Activated naive CD4-positive, alpha-beta T cell treated with anti-CD3 and anti-CD28 coated beads for 36 hours (primary cell): Measurements from ENCODE around the gene KIF6. TPM values are rescaled to one million over a fixed set of nuclear protein-coding genes. Genes with fewer than 3 reads are reported as not detected.

Experiments
- CTCF ChIA-PET: fragments of 350-600 bp; sonication (Branson Sonifier 250); formaldehyde crosslinking; loops from one replicate; lab custom pipeline; 2021; ENCODE audit warnings: antibody characterized with exemption; lab: Charles Lee
- DNase-seq: peaks from one replicate; pipeline ENCODE4 v3.0.0-alpha.2; 2020
- H3K27ac Mint-ChIP-seq: one replicate; pipeline ENCODE4 v1.8.0; 2021; ENCODE audit warnings: mild to moderate bottlenecking, mixed read lengths
- H3K27me3 Mint-ChIP-seq: one replicate; pipeline ENCODE4 v1.8.0; 2021; ENCODE audit warnings: low read depth, mixed read lengths
- H3K36me3 Mint-ChIP-seq: one replicate; pipeline ENCODE4 v1.8.0; 2021; ENCODE audit warnings: low read depth, mixed read lengths
- H3K4me1 Mint-ChIP-seq: one replicate; pipeline ENCODE4 v1.8.0; 2021; ENCODE audit warnings: low read depth, mixed read lengths
- H3K4me3 Mint-ChIP-seq: one replicate; pipeline ENCODE4 v1.8.0; 2021; ENCODE audit warnings: mild to moderate bottlenecking, moderate library complexity, mixed read lengths
- H3K9me3 Mint-ChIP-seq: one replicate; pipeline ENCODE4 v1.8.0; 2021; ENCODE audit warnings: mixed read lengths
- intact Hi-C: fragments of 100-400 bp; cut with micrococcal nuclease; formaldehyde crosslinking; loops from one replicate; pipeline ENCODE4 v1.15.1; 2023
- total RNA-seq, 2 experiments: library from RNA; stranded (reverse); gene quantifications; one replicate each; pipeline ENCODE4 v1.2.3, GENCODE V29; 2021

The KIF6 gene
- total RNA-seq, 2 experiments from 2014 or later: 0.10 to 0.30 TPM

DNA sequence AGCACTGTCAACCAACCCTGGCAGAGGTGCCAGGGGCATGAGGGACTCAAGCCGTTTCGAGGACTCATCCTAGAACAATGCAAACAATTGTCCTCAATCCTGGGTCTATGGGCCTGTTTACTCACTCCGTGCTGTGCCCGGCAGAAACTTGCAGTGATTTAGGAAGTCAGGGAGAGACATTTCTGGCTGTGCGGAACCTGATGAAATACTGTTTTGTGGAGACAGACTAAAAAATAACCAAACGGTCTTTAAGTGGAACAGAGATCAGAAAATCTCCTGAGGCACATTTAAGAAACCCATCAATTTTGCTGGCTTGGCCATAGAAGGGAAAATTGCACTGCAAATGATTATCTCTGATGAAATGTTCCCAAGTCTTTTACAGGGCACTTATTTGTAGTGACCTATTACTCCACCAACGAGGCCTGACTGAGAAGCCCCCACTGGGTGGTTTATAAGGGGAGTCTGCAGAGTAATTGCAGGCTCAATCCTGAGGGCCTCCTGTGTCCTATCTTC, 322.9 kb downstream of the KIF6 start:
- Mint-ChIP-seq H3K4me3 (no peak overlapping the region), H3K36me3 (no peaks in the 10 kb centered on the region), H3K27me3 (no peaks in the 10 kb centered on the region), H3K27ac (no peak overlapping the region), H3K4me1 (no peaks in the 10 kb centered on the region), H3K9me3 (no peaks in the 10 kb centered on the region)
- intact Hi-C loops: no loop called here
- no peak for DNase-seq
- CTCF ChIA-PET: no interaction called here

DNA sequence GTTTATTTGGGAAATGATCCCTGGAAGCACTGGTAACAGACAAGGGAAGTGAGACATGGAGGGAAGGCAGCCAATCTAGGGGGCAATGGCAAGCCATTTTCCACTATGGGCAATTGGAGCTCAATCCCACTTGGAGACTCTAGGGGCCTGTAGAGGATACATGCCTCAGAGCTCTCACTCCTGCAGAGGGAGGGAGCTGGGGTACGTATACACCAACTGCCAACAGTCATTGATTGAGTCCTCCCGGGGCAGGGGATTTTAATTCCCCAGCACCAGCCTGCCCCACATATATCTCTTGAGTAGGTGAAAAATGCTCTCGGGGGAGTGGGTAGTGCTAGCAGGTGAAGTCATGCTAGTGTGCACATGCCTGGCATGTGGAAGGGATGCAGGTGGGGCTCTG, 323.8 kb downstream of the KIF6 start:
- Mint-ChIP-seq H3K27ac (no peak overlapping the region), H3K9me3 (no peaks in the 10 kb centered on the region), H3K4me3 (no peak overlapping the region), H3K27me3 (no peaks in the 10 kb centered on the region), H3K36me3 (no peaks in the 10 kb centered on the region), H3K4me1 (no peaks in the 10 kb centered on the region)
- CTCF ChIA-PET: no interaction called here
- intact Hi-C loops: no loop called here
- no peak for DNase-seq

GRCh38 chr6:39400026-39400425, 325.2 kb downstream of the KIF6 start:
- H3K4me3 Mint-ChIP-seq: no peak overlapping the region

GRCh38 chr6:39396854-39397253, 328.4 kb downstream of the KIF6 start:
- intact Hi-C loops: no loop called here
- CTCF ChIA-PET: no interaction called here
- H3K27me3 Mint-ChIP-seq: no peaks in the 10 kb centered on the region
- no peaks in the 10 kb centered on the region for H3K4me1 Mint-ChIP-seq
- no peak overlapping the region for H3K27ac Mint-ChIP-seq
- no peaks in the 10 kb centered on the region for H3K36me3 Mint-ChIP-seq
- H3K4me3 Mint-ChIP-seq: no peak overlapping the region
- no peak for DNase-seq
- H3K9me3 Mint-ChIP-seq: no peaks in the 10 kb centered on the region

More at GRCh38 chr6:39400026-39400425, 325.2 kb downstream of the KIF6 start:
- no peaks in the 10 kb centered on the region for H3K27me3 Mint-ChIP-seq
- H3K27ac Mint-ChIP-seq: no peak overlapping the region
- no peaks in the 10 kb centered on the region for H3K9me3 Mint-ChIP-seq
- CTCF ChIA-PET: no interaction called here
- DNase-seq: no peak
- intact Hi-C loops: no loop called here
- no peaks in the 10 kb centered on the region for H3K4me1 Mint-ChIP-seq
- no peaks in the 10 kb centered on the region for H3K36me3 Mint-ChIP-seq

DNA sequence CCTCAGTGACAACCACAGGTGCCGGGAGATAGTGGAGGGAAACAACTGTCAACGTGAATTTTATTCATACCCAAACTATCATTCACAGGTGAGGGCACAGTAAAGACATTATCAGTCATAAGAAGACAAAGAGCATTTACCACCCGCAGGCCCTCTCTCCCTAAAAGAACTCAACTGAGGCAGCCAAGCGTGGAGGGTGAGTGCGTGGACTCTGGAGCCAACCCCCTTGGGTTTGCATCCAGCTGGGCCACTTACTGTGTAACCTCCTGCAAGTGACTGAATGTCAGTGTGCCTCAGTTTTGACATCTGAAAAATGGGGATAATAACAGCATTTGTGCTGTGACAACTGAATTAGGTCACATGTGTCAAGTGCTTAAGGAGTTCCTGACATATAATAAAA, 332.1 kb downstream of the KIF6 start:
- DNase-seq: no peak
- no peaks in the 10 kb centered on the region for H3K36me3 Mint-ChIP-seq
- H3K27me3 Mint-ChIP-seq: no peaks in the 10 kb centered on the region
- no peaks in the 10 kb centered on the region for H3K9me3 Mint-ChIP-seq
- H3K27ac Mint-ChIP-seq: no peak overlapping the region
- no peaks in the 10 kb centered on the region for H3K4me1 Mint-ChIP-seq
- intact Hi-C loops: no loop called here
- CTCF ChIA-PET: no interaction called here
- H3K4me3 Mint-ChIP-seq: no peak overlapping the region

DNA sequence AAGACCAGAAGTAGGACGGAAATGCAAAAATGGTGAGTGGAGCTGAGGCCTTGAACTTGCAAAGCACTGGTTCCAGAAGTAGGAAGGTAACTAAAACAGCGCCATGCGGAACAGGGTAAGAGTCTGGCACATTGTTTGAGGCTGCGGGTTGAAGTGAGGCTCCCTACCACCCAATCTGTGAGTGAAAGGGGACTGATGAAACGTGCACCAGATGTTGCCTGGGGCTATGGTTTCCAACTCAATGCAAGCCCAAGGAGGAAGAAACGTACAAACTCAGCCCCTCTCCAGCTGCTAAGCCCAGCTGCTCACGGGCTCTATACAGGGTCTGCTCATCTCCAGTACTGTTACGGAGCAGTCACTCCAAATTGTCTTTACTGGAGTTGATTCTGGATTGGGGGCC, 334.0 kb downstream of the KIF6 start:
- CTCF ChIA-PET: no interaction called here
- no peaks in the 10 kb centered on the region for H3K36me3 Mint-ChIP-seq
- no peaks in the 10 kb centered on the region for H3K9me3 Mint-ChIP-seq
- no peak overlapping the region for H3K27ac Mint-ChIP-seq
- DNase-seq: no peak
- H3K4me1 Mint-ChIP-seq: no peaks in the 10 kb centered on the region
- no peak overlapping the region for H3K4me3 Mint-ChIP-seq
- peaks cover 2% of the 10 kb centered on the region for H3K27me3 Mint-ChIP-seq
- intact Hi-C loops: no loop called here

DNA sequence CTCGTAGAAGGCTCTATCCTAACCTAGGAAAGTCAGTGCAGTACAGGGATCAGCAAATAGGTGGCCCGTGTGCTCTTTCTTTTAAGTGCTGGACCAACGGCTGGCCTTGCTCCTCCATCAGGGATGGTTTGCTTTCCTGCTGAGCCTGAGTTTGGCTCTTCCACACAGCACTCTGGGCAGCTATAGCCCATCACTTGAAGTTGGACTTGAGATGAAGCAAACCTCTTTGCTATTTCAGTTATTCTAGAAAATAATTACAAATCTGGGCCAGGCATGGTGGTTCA, 335.8 kb downstream of the KIF6 start:
- Mint-ChIP-seq H3K36me3 (no peaks in the 10 kb centered on the region), H3K4me3 (no peak overlapping the region), H3K9me3 (no peaks in the 10 kb centered on the region), H3K27ac (no peak overlapping the region), H3K4me1 (no peaks in the 10 kb centered on the region), H3K27me3 (peaks cover 6% of the 10 kb centered on the region)
- CTCF ChIA-PET: interaction anchor here (0.7 kb wide), 1 partner anchor 312 kb away, joined by 3 read pairs; no protein-coding TSS in a partner anchor
- DNase-seq: no peak
- intact Hi-C loops: no loop called here

DNA sequence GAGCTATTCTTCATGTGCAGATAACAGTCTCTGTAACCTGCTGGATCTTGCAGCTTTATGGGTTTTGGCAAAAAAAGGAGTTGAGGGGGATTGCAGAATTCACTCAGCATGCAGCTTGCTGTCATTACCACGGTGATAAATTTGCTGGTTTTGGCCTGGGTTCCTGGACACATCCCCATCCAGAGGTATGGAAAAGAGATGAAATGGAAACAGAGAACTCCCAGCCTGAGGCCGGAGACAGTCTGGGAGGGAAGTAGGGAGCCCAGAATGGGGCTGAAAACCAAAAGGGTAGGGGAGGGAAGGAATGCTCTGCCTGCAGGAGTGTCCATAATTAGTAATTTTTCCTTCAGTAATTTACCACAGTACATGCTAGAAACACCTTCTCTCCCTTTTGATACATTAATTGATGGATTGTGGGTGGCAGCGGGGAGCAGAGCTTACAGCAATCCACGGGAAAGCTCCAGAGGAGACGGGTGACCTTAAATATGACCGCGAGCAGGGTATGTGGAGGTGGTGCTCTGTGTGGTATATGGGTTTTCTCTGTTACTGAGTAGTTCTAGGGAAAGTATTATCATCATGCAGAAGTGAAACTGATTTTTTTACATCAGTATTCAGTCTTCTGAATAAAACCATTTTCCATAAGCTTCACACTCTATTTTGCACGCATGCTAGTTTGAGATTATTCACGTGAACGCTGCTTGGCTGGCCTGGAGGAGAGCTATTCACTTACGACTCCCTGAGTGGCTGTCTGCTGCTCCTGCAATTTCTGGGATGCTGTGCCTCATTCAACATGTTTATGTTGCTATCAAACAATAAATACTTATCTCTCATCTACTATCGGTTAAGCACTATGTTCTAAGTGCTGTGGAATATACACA, 336.4 kb downstream of the KIF6 start:
- Mint-ChIP-seq H3K36me3 (no peaks in the 10 kb centered on the region), H3K27ac (no peak overlapping the region), H3K4me1 (no peaks in the 10 kb centered on the region), H3K27me3 (peaks cover 6% of the 10 kb centered on the region), H3K4me3 (no peak overlapping the region), H3K9me3 (no peaks in the 10 kb centered on the region)
- CTCF ChIA-PET: interaction anchor here (0.7 kb wide), 1 partner anchor 313 kb away, joined by 3 read pairs; no protein-coding TSS in a partner anchor
- DNase-seq: no peak
- intact Hi-C loops: no loop called here

DNA sequence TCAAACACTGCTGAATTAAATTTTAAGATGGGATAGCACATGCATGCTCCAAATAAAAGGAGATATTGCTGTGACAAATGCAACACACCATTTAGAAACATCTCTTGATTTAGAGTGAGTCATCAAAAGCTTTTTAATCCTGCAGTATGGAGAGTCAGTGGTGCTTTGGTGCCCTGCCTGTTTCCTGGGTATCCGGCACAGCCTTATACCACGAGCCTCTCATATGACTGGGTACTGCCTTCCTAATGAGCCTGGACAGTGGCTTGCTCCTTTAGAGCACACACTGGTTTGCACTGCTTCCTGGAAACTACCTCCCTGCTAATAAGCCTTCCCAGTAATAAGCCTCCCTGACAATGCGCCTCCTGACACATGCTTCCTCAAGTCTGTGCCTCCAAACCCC, 337.4 kb downstream of the KIF6 start:
- Mint-ChIP-seq H3K36me3 (no peaks in the 10 kb centered on the region), H3K4me3 (no peak overlapping the region), H3K27ac (no peak overlapping the region), H3K9me3 (no peaks in the 10 kb centered on the region), H3K4me1 (no peaks in the 10 kb centered on the region), H3K27me3 (peaks cover 6% of the 10 kb centered on the region)
- DNase-seq: no peak
- intact Hi-C loops: no loop called here
- CTCF ChIA-PET: no interaction called here

DNA sequence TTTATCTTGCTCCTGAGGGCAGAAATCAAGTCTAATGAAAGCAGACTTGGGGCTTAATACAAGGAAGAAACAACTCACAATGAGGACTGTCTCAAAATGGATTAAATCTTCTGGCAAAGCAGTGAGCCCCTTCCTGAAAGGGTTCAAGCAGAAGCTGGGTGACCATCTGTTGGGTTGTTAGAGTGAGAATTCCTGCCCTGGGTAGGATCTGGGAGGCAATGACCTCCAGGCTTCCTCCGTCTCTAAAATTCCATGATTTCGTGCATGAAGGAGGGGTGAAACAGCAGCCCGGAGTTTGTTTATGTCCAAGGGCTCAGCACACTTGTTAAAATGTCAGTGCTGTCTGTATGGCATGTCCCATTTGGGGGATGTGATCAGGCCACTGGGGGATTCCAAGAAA, 338.7 kb downstream of the KIF6 start:
- Mint-ChIP-seq H3K27ac (no peak overlapping the region), H3K27me3 (peaks cover 6% of the 10 kb centered on the region), H3K9me3 (no peaks in the 10 kb centered on the region), H3K36me3 (no peaks in the 10 kb centered on the region), H3K4me1 (no peaks in the 10 kb centered on the region), H3K4me3 (no peak overlapping the region)
- intact Hi-C loops: no loop called here
- DNase-seq: no peak
- CTCF ChIA-PET: no interaction called here

DNA sequence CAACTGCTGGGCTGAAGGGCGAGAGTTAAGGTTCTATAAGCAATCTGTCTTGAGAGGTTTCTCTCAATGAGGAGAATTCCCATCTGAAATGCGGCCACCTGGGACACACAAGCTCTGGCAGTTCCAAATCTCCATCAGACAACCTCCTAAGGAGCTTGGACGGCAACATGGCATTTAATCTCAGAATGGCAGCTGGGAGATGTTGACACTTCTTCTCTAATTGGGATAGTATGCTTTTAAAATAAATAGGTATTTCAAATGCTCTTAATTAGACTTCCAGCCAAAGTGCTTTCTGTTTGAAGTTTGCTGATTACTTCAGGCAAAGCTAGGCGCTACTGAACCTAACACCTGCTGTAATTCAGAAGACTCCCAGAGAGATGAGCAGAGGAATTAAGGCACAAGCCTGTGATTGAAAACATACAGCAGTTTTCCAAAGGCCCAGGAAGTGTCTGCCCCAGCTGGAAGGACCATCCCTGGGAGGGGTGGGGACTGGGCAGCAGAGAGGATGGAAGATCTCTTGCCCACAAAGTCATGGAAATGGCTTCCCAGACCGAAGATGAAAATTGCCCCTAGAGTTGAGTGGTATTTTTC, 343.6 kb downstream of the KIF6 start:
- Mint-ChIP-seq H3K36me3 (no peaks in the 10 kb centered on the region), H3K4me1 (no peaks in the 10 kb centered on the region), H3K4me3 (no peak overlapping the region), H3K9me3 (no peaks in the 10 kb centered on the region), H3K27me3 (peaks cover 6% of the 10 kb centered on the region), H3K27ac (no peak overlapping the region)
- DNase-seq: no peak
- intact Hi-C loops: no loop called here
- CTCF ChIA-PET: interaction anchor here (0.6 kb wide), 1 partner anchor 18 kb away, joined by 3 read pairs; no protein-coding TSS in a partner anchor

GRCh38 chr6:39380837-39381549, 344.2 kb downstream of the KIF6 start:
- Mint-ChIP-seq H3K4me1 (no peaks in the 10 kb centered on the region), H3K27me3 (peaks cover 3% of the 10 kb centered on the region), H3K27ac (no peak overlapping the region), H3K4me3 (no peak overlapping the region), H3K9me3 (no peaks in the 10 kb centered on the region), H3K36me3 (no peaks in the 10 kb centered on the region)
- intact Hi-C loops: no loop called here
- CTCF ChIA-PET: interaction anchor here (0.6 kb wide), 1 partner anchor 17 kb away, joined by 3 read pairs; no protein-coding TSS in a partner anchor
- no peak for DNase-seq
